Effector memory CD4-positive, alpha-beta T cell (primary cell): ENCODE data around the gene SAPCD2.
A peak's percentile ranks its signal among the peaks of the same experiment; 100 is the strongest.

ENCODE experiments used
- DNase-seq, 3 donors: peaks; one replicate each; pipeline ENCODE4 v3.0.0-alpha.2; 2020
- H3K27ac ChIP-seq: 2 replicates; pipeline ENCODE4 v1.7.0; 2013; ENCODE audit warnings: mild to moderate bottlenecking, low read length, moderate library complexity; ENCODE audit not compliant: insufficient read depth, poor library complexity, severe bottlenecking
- H3K27me3 ChIP-seq: replicated peaks from 2 replicates; pipeline ENCODE4 v1.7.0; 2013; ENCODE audit warnings: mild to moderate bottlenecking, low read length; ENCODE audit not compliant: insufficient read depth, control insufficient read depth, poor library complexity, severe bottlenecking
- H3K36me3 ChIP-seq: 2 replicates; pipeline ENCODE4 v1.7.0; 2013; ENCODE audit warnings: mild to moderate bottlenecking, low read length, moderate library complexity; ENCODE audit not compliant: control insufficient read depth, insufficient read depth
- H3K4me1 ChIP-seq: 2 replicates; pipeline ENCODE4 v1.7.0; 2013; ENCODE audit warnings: low read length, mild to moderate bottlenecking; ENCODE audit not compliant: control insufficient read depth, insufficient read depth, poor library complexity, severe bottlenecking
- H3K4me3 ChIP-seq: 2 replicates; pipeline ENCODE4 v1.7.0; 2013; ENCODE audit warnings: low read length, low read depth, mild to moderate bottlenecking; ENCODE audit not compliant: insufficient read depth, poor library complexity, severe bottlenecking
- H3K9me3 ChIP-seq: 2 replicates; pipeline ENCODE4 v1.7.0; 2013; ENCODE audit warnings: mild to moderate bottlenecking, low read length, moderate library complexity; ENCODE audit not compliant: control insufficient read depth

Gene SAPCD2

DNA sequence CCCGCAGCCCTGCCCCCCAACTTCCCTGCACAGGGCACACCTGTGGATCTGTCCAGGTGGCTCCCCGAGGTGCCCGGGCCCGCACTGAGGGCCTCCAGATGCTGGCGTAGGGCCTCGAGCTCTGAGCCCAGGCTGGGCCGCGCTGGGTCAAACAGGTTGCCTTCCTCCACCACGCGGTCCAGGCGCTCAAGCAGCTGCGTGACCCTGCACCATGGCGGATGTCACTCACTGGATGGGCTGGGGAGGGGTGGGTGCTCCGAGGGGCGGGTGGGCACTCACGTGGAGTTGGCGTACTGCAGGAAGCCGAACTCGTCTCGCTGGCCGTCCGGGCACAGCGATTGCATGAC, 47.7 kb downstream of the SAPCD2 start:
- H3K4me1 ChIP-seq: peaks cover 17% of the 10 kb centered on the region
- no peaks in the 10 kb centered on the region for H3K27me3 ChIP-seq
- no peak overlapping the region for H3K27ac ChIP-seq
- H3K36me3 ChIP-seq: peaks cover 3% of the 10 kb centered on the region
- H3K4me3 ChIP-seq: no peak overlapping the region
- no peak for DNase-seq
- H3K9me3 ChIP-seq: no peaks in the 10 kb centered on the region

DNA sequence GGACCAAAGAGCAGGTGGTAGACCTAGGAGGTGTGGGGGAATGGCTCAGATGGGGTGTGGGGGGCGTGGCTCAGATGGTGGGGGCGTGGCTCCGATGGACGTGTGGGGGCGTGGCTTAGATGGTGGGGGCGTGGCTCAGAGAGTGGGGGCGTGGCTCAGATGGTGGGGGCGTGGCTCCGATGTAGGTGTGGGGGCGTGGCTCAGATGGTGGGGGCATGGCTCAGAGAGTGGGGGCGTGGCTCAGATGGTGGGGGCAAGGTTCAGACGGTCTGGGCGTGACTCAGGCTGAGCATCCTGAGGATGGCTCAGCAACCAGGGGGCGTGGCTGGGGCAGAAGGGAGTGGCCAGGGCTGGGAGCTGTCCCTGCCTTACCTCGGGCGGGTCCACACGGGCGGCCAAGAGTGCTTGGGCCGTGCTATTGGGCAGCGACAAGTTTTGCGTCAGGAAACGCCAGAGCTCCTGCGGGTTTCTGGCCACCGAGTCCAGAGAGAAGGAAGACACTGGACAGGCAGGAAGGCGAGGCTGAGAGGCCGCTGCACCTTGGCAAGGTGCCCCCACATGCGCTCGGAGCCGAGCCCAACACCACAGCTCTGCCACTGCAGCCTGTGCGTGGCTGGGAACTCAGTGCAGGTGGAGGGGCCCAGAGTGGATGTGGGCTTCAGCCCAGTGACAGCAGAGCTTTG, 48.2 kb downstream of the SAPCD2 start:
- peaks cover 7% of the 10 kb centered on the region for H3K36me3 ChIP-seq
- peak; percentile 56 to 77 (median 68) for DNase-seq
- H3K4me3 ChIP-seq: no peak overlapping the region
- H3K27ac ChIP-seq: peak overlapping the region; percentile 37
- H3K27me3 ChIP-seq: no peaks in the 10 kb centered on the region
- peaks cover 12% of the 10 kb centered on the region for H3K4me1 ChIP-seq
- H3K9me3 ChIP-seq: no peaks in the 10 kb centered on the region

DNA sequence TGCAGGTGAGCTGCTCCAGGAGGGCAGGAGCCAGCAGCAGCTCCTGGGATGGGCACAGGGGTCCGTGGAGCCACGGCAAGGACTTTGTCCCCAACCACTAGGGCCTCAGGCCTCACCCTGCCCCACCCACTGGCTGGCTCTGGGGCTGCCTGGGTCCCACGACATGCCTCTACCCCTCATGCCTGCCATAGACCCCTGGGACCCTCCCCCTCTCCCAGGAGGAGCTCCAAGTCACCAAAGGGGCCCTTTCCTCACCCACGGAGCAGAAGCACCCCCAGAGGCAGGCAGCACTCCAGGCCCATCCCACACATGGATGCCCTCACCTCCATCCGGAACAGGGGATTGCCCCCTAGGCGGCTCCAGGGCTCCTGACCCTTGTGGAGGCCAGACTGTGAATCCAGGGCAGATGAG, 48.8 kb downstream of the SAPCD2 start:
- Histone ChIP-seq H3K27me3 (no peaks in the 10 kb centered on the region), H3K27ac (peak overlapping the region; percentile 37), H3K36me3 (peaks cover 13% of the 10 kb centered on the region), H3K9me3 (no peaks in the 10 kb centered on the region), H3K4me1 (peaks cover 6% of the 10 kb centered on the region), H3K4me3 (no peak overlapping the region)
- DNase-seq: no peak

DNA sequence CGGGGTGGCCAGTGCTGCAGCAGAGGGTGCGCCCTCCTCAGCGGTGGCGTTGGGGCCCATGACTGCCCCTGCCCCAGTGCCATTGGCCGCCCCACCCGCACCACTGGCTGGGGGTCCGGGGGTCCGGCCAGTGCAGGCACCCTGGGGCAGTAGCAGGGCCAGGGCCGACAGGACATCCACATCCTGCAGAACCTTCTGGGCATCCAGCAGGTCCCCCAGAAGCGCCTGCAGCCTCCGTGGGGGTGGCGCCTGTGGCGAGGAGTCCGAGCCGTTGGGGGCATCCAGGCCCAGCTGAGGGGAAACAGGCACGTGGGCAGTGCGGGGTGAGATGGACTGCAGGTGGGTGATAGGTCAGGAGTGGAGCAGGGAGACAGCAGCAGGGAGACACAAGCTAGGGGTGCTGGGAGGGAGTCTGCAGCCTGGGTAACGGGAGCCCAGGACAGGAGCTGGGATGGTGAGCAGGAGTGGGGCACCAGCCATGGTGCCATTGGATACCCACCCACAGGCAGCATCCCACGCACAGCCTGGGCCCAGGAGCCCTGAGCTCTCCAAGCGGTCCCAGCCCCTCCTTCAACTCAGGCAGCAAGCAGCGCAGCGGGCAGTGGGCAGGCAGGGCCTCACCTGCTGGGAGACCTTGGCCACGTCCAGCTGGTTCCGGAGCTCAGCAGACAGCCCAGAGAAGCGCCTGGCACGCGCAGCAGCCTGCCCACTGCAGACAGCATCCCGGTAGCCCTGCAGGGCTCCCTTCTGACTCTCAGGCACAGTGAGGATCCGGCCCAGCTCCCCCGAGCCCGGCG, 49.4 kb downstream of the SAPCD2 start:
- H3K4me3 ChIP-seq: no peak overlapping the region

DNA sequence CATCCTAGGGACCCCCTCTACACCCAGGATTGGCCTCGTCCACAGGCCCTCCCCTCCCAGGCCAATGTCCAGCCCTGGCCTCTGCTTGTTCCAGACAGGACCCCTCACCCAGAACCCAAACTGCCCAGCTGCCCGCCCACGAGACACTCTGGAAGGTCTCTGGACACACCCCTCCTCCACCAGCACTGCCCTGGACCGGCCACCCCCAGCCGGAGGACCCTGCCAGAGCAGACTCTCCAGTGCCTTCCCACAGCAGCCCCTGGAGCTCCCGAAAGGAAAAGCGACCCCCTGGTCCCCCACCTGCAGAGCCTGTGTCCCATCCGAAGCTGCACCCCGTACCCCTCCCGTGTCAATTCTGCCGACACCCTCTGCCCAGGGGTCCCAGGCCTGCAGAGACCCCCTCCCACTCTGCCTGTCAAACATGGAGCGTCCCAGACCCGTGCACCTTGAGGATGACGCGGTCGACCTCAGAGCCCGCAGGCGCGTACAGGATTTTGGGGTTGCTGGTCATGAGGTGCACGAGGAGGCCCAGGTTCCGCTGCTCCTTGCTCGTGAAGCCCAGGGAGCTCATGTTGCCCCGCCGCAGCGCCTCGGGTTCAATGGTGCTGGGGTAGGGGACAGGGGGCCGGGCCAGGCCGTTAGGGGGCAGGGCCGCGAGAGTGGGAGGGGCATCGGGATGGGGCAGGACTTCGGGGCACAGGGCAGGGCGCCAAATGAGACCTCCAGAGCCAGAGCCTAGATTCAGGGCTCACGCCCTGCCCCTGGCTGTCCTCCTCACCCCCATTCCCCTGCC, 50.3 kb downstream of the SAPCD2 start:
- no peak overlapping the region for H3K4me3 ChIP-seq
- H3K27ac ChIP-seq: no peak overlapping the region
- H3K36me3 ChIP-seq: peaks cover 25% of the 10 kb centered on the region
- no peaks in the 10 kb centered on the region for H3K9me3 ChIP-seq
- DNase-seq: no peak
- no peaks in the 10 kb centered on the region for H3K27me3 ChIP-seq
- peaks cover 3% of the 10 kb centered on the region for H3K4me1 ChIP-seq

More for the DNA sequence above, 49.4 kb downstream of the SAPCD2 start:
- no peak overlapping the region for H3K27ac ChIP-seq
- no peaks in the 10 kb centered on the region for H3K27me3 ChIP-seq
- no peak for DNase-seq
- H3K36me3 ChIP-seq: peaks cover 19% of the 10 kb centered on the region
- H3K9me3 ChIP-seq: no peaks in the 10 kb centered on the region
- peaks cover 6% of the 10 kb centered on the region for H3K4me1 ChIP-seq

DNA sequence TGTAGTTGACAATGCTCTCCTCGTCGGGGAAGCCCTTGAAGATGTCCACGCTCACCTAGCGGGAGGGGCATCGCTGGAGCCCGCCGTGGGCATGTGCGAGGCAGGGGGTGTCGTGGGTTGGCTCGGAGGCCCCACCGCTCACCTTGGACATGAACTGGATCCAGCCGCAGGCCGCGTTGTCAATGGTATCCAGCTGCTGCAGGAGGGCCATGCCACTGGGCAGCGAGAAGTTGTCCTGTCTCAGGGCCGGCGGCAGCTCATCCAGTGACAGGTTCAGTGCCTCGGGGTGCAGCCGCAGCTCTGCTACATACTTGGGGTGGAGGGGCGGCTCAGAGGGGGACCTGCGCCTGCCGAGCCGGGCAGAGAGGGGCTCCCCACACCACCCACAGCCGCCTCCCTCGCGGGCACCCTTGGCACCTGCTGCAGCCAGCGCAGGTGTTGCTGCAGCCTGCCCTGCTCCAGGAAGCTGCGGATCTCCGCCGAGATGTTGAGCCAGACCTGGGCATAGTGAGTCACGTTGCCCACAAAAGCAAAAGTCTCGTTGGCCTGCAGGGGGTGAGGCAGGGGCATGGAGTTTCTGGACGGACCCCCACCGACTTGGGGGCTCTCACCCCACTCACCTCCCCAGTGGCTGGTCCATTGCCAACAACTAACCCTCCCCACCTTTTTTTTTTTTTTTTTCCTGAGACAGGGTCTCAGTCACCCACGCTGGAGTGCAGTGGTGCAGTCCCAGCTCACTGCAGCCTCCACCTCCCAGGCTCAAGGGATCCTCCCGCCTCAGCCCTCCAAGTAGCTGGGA, 51.4 kb downstream of the SAPCD2 start:
- Histone ChIP-seq H3K4me1 (no peaks in the 10 kb centered on the region), H3K27ac (no peak overlapping the region), H3K27me3 (no peaks in the 10 kb centered on the region), H3K9me3 (no peaks in the 10 kb centered on the region), H3K36me3 (peaks cover 36% of the 10 kb centered on the region), H3K4me3 (no peak overlapping the region)
- no peak for DNase-seq

DNA sequence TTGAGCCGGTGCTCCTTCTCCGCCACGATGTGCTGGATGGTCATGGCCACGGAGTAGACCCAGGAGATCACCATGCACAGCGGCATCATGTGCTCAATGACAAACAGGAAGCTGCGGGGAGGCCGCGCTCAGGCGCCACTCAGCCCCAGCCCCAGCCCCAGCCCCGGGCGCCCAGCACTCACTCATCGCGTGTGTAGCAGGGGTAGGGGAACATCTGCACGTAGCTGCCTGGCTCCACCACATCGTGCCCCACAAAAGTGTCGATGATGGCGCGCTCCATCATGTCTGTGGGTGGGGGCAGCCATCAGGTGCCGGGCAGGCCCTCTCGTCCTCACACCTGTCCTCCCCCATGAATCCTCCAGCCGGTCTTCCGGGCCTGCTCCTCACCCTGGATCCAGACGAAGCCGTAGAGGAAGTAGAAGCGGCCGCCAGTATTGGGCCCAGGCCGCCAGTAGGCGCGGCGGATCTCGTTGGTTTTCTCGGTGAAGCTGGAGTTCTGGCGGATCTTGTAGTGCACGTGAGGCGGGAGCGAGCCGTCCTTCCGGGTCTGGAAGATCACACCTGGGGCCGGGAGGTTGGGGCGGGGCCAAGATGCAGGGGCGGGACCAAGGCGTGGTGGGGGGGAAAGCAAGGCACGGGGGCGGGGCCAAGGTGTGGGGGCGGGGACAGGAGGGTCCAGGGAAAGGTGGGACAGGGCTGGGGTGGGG, 52.4 kb downstream of the SAPCD2 start:
- Histone ChIP-seq H3K36me3 (peaks cover 44% of the 10 kb centered on the region), H3K9me3 (no peaks in the 10 kb centered on the region), H3K27me3 (no peaks in the 10 kb centered on the region), H3K4me1 (no peaks in the 10 kb centered on the region), H3K27ac (no peak overlapping the region), H3K4me3 (no peak overlapping the region)
- no peak for DNase-seq

DNA sequence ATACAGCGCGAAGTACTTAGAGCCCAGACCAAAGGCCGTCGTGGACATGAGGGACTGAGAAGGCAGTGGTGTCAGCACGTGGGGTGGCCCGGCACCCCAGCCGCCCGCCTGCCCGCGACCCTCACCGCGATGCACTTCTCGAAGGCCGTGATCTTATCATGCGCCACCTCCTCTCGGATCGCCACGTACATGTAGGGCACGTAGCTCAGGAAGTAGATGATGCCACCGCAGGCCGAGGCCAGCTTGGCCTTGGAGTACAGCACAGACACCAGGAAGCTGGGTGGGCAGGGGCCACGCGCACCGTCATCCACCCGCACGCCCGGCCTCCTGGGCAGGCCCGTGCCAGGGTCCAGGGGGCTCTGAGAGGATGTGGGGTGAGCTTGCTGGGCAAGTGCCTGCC, 53.3 kb downstream of the SAPCD2 start:
- peaks cover 52% of the 10 kb centered on the region for H3K36me3 ChIP-seq
- H3K4me3 ChIP-seq: no peak overlapping the region
- DNase-seq: no peak
- H3K27me3 ChIP-seq: no peaks in the 10 kb centered on the region
- no peaks in the 10 kb centered on the region for H3K9me3 ChIP-seq
- H3K4me1 ChIP-seq: no peaks in the 10 kb centered on the region
- no peak overlapping the region for H3K27ac ChIP-seq

DNA sequence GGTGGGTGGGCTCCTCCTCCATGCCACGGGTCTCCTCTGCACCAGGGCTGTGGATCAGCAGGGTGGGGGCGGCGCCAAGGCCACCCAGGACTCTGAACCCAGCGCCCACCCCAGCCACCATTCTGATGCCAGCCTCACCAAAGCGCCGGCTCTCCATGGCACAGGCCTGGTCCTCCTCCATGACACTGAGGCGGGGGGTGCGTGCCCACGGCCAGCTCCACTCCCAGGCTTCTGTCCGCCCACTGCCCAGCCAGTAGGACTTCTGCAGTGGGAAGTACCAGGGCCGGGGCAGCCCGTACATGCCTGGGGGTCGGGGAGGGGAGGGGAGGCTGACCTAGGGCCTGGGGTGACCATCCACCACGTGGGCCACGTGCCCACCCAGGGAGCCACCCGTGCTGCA, 53.9 kb downstream of the SAPCD2 start:
- Histone ChIP-seq H3K4me3 (no peak overlapping the region), H3K36me3 (peaks cover 56% of the 10 kb centered on the region), H3K27ac (no peak overlapping the region), H3K4me1 (no peaks in the 10 kb centered on the region), H3K27me3 (no peaks in the 10 kb centered on the region), H3K9me3 (no peaks in the 10 kb centered on the region)
- DNase-seq: no peak
